ENCODE data around the gene SYDE2. TPM values are rescaled to one million over a fixed set of nuclear protein-coding genes. Genes with fewer than 3 reads are reported as not detected.
"Not testable (repeated sequence)": the region's sequence is repeated elsewhere in the genome, so short reads cannot be mapped to it uniquely, and the experiment has no call there.

Gene SYDE2
- total RNA-seq, 1 donor from 2014 or later, result 7.6 TPM

- DNase-seq (ENCODE audit: low read depth), result no peak
These were observed 13.8 kb upstream of the SYDE2 start for GRCh38 chr1:85214654-85215053.

GRCh38 chr1:85208488-85208887, 7.7 kb upstream of the SYDE2 start:
- no peak for DNase-seq (ENCODE audit: low read depth)

GRCh38 chr1:85203573-85204171, 2.9 kb upstream of the SYDE2 start:
- no peak for DNase-seq (ENCODE audit: low read depth)

GRCh38 chr1:85202864-85203255, 2.0 kb upstream of the SYDE2 start:
- DNase-seq (ENCODE audit: low read depth), result no peak

GRCh38 chr1:85202092-85202863, 1.5 kb upstream of the SYDE2 start:
- DNase-seq (ENCODE audit: low read depth), result no peak

- peak; percentile 69 for DNase-seq (ENCODE audit: low read depth)
These were observed 700 bp upstream of the SYDE2 start for GRCh38 chr1:85201340-85202091.

- DNase-seq (ENCODE audit: low read depth), result no peak
These were observed 951 bp downstream of the SYDE2 start for GRCh38 chr1:85199667-85200462.

GRCh38 chr1:85198864-85199263, 2.0 kb downstream of the SYDE2 start:
- no peak for DNase-seq (ENCODE audit: low read depth)

- no peak for DNase-seq (ENCODE audit: low read depth)
These were observed 4.5 kb downstream of the SYDE2 start for GRCh38 chr1:85196358-85196757.

- DNase-seq (ENCODE audit: low read depth), result no peak
These were observed 5.1 kb downstream of the SYDE2 start for GRCh38 chr1:85195703-85196102.

- not testable (repeated sequence) for DNase-seq (ENCODE audit: low read depth)
These were observed 8.7 kb downstream of the SYDE2 start for GRCh38 chr1:85192129-85192528.

- DNase-seq (ENCODE audit: low read depth), result no peak
These were observed 11.7 kb downstream of the SYDE2 start for GRCh38 chr1:85189120-85189519.

GRCh38 chr1:85188530-85188929, 12.3 kb downstream of the SYDE2 start:
- DNase-seq (ENCODE audit: low read depth), result no peak

GRCh38 chr1:85187021-85187420, 13.8 kb downstream of the SYDE2 start:
- not testable (repeated sequence) for DNase-seq (ENCODE audit: low read depth)

GRCh38 chr1:85184245-85184644, 16.6 kb downstream of the SYDE2 start:
- no peak for DNase-seq (ENCODE audit: low read depth)

- DNase-seq (ENCODE audit: low read depth), result no peak
These were observed 18.1 kb downstream of the SYDE2 start for GRCh38 chr1:85182700-85183099.

GRCh38 chr1:85180869-85181268, 19.9 kb downstream of the SYDE2 start:
- no peak for DNase-seq (ENCODE audit: low read depth)

- no peak for DNase-seq (ENCODE audit: low read depth)
These were observed 21.3 kb downstream of the SYDE2 start for GRCh38 chr1:85179522-85179921.

GRCh38 chr1:85178396-85178795, 22.4 kb downstream of the SYDE2 start:
- no peak for DNase-seq (ENCODE audit: low read depth)

GRCh38 chr1:85174503-85174902, 26.3 kb downstream of the SYDE2 start:
- no peak for DNase-seq (ENCODE audit: low read depth)

- no peak for DNase-seq (ENCODE audit: low read depth)
These were observed 28.0 kb downstream of the SYDE2 start for GRCh38 chr1:85172684-85173337.

All from myocyte (in vitro differentiated cells).